GM12878 (cell line): ENCODE data around the gene CXADR.

Experiments used
- POLR2A ChIP-seq: IDR thresholded peaks from 2 replicates; pipeline ENCODE4 v1.6.1; 2011; ENCODE audit warnings: low read depth, mild to moderate bottlenecking, low read length
- SMAD5 ChIP-seq: IDR thresholded peaks from 2 replicates; pipeline ENCODE4 v1.6.1; 2016; ENCODE audit warnings: antibody characterized with exemption, low read depth
- TBL1XR1 ChIP-seq: IDR thresholded peaks from 2 replicates; pipeline ENCODE4 v1.6.1; 2012; ENCODE audit warnings: low read depth, low read length, improper control_type of control experiment
- TF ChIP-seq, protein P1 (sequence below), 3 experiments: IDR thresholded peaks in 2 of 3; conservative IDR thresholded peaks in 1 of 3; 2 replicates each; pipeline ENCODE4 v1.5.1; 2011; ENCODE audit warnings: low read depth in 3 of 3, low read length in 3 of 3, mild to moderate bottlenecking in 3 of 3, control low read depth in 2 of 3, moderate library complexity in 2 of 3, inconsistent platforms in 1 of 3, mixed read lengths in 1 of 3; ENCODE audit not compliant: control insufficient read depth in 2 of 3, insufficient read depth in 1 of 3; ENCODE audit errors: extremely low read depth in 1 of 3

GRCh38 chr21:17527711-17528110, 14.9 kb downstream of the CXADR start:
- TF ChIP-seq, protein P1, sequence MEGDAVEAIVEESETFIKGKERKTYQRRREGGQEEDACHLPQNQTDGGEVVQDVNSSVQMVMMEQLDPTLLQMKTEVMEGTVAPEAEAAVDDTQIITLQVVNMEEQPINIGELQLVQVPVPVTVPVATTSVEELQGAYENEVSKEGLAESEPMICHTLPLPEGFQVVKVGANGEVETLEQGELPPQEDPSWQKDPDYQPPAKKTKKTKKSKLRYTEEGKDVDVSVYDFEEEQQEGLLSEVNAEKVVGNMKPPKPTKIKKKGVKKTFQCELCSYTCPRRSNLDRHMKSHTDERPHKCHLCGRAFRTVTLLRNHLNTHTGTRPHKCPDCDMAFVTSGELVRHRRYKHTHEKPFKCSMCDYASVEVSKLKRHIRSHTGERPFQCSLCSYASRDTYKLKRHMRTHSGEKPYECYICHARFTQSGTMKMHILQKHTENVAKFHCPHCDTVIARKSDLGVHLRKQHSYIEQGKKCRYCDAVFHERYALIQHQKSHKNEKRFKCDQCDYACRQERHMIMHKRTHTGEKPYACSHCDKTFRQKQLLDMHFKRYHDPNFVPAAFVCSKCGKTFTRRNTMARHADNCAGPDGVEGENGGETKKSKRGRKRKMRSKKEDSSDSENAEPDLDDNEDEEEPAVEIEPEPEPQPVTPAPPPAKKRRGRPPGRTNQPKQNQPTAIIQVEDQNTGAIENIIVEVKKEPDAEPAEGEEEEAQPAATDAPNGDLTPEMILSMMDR (IDR thresholded peaks at IDR 0.05 in 2 of 3, conservative IDR thresholded peaks at IDR 0.05 in 1 of 3; ENCODE audit: control insufficient read depth in 2 of 3, extremely low read depth in 1 of 3, insufficient read depth in 1 of 3, low read depth in 3 of 3, low read length in 3 of 3): no peak
- no peak for TF ChIP-seq SMAD5
- TF ChIP-seq TBL1XR1: no peak
- TF ChIP-seq POLR2A: no peak
